HepG2 (cell line): ENCODE data around the gene SRP14. TPM values are rescaled to one million over a fixed set of nuclear protein-coding genes. Genes with fewer than 3 reads are reported as not detected.

Experiments used
- EP300 ChIP-seq, 3 experiments: sonication (generic) in 1 of 3; formaldehyde crosslinking in 1 of 3; IDR thresholded peaks; 2 replicates each; pipeline versions ENCODE4 v1.5.1 to v1.6.1; 2011 to 2020; ENCODE audit warnings: low read depth in 2 of 3, low read length in 2 of 3, borderline replicate concordance in 1 of 3, improper control_type of control experiment in 1 of 3, mild to moderate bottlenecking in 1 of 3, missing genetic modification reagents in 1 of 3, moderate library complexity in 1 of 3
- ETV5 ChIP-seq: IDR thresholded peaks from 2 replicates; pipeline ENCODE4 v1.6.1; 2018; ENCODE audit warnings: missing biosample characterization, missing genetic modification reagents, inconsistent platforms, borderline replicate concordance
- KDM5A ChIP-seq: fragments of 200-600 bp; sonication (generic); IDR thresholded peaks from 2 replicates; pipeline ENCODE4 v1.7.0; 2018; ENCODE audit warnings: antibody characterized with exemption, mild to moderate bottlenecking, low read length, borderline replicate concordance
- KMT2A ChIP-seq: sonication (generic); formaldehyde crosslinking; IDR thresholded peaks from 2 replicates; pipeline ENCODE4 v1.4.0; 2020; ENCODE audit warnings: missing genetic modification reagents
- MEIS2 ChIP-seq: sonication (generic); formaldehyde crosslinking; IDR thresholded peaks from 2 replicates; pipeline ENCODE4 v1.9.0; 2021; ENCODE audit warnings: mild to moderate bottlenecking, missing genetic modification reagents
- NAIF1 ChIP-seq: sonication (generic); formaldehyde crosslinking; IDR thresholded peaks from 2 replicates; pipeline ENCODE4 v1.5.0; 2020; ENCODE audit warnings: mild to moderate bottlenecking, missing genetic modification reagents, borderline replicate concordance
- NCOR1 ChIP-seq: fragments of 200-600 bp; sonication (generic); IDR thresholded peaks from 2 replicates; pipeline ENCODE4 v1.7.0; 2017; ENCODE audit warnings: antibody characterized with exemption, low read length, borderline replicate concordance
- POLR2G ChIP-seq: fragments of 200-400 bp; formaldehyde crosslinking; IDR thresholded peaks from 2 replicates; pipeline ENCODE4 v1.6.1; 2018; ENCODE audit warnings: mild to moderate bottlenecking, low read depth, low read length, moderate library complexity
- TEAD3 ChIP-seq: optimal IDR thresholded peaks from 2 replicates; pipeline ENCODE3; 2016; ENCODE audit warnings: borderline replicate concordance
- XRCC5 ChIP-seq: fragments of 200-400 bp; formaldehyde crosslinking; optimal IDR thresholded peaks from 2 replicates; pipeline ENCODE3; 2017; ENCODE audit warnings: mild to moderate bottlenecking, low read length
- ZMAT3 ChIP-seq: sonication (generic); formaldehyde crosslinking; conservative IDR thresholded peaks from 2 replicates; pipeline ENCODE4 v1.7.0; 2021; ENCODE audit warnings: missing genetic modification reagents
- ZNF124 ChIP-seq: sonication (generic); formaldehyde crosslinking; IDR thresholded peaks from 2 replicates; pipeline ENCODE4 v1.4.0; 2020; ENCODE audit warnings: missing genetic modification reagents
- ZNF558 ChIP-seq: sonication (generic); formaldehyde crosslinking; IDR thresholded peaks from 2 replicates; pipeline ENCODE4 v1.9.0; 2022; ENCODE audit warnings: mild to moderate bottlenecking, missing genetic modification reagents, borderline replicate concordance
- ZNF607 ChIP-seq: sonication (generic); formaldehyde crosslinking; IDR thresholded peaks from 2 replicates; pipeline ENCODE4 v1.5.1; 2020; ENCODE audit warnings: missing genetic modification reagents, mild to moderate bottlenecking, borderline replicate concordance
- ZNF652 ChIP-seq: IDR thresholded peaks from 2 replicates; pipeline ENCODE4 v1.6.1; 2016; ENCODE audit warnings: low read depth, borderline replicate concordance
- ZNF737 ChIP-seq: sonication (generic); formaldehyde crosslinking; IDR thresholded peaks from 2 replicates; pipeline ENCODE4 v1.5.0; 2020; ENCODE audit warnings: missing genetic modification reagents, mild to moderate bottlenecking, borderline replicate concordance
- polyA plus RNA-seq, 8 experiments: library from polyadenylated mRNA; depleted of rRNA in 3 of 8; stranded (reverse) in 7 of 8; unstranded in 1 of 8; fragments of >200 nt; fragmentation: Illumina TruSeq in 4 of 8; extraction: Trizol in 4 of 8; gene quantifications; 2 replicates each; pipeline versions ENCODE4 v1.2.1 to v1.2.3, GENCODE V29; 2011 to 2016; ENCODE audit warnings: low read depth in 4 of 8, missing spikeins in 1 of 8, mixed read lengths in 1 of 8; ENCODE audit not compliant: insufficient read depth in 1 of 8
- total RNA-seq, 5 experiments: library from RNA; depleted of rRNA; stranded (reverse); fragments of >200 nt; fragmentation: Illumina TruSeq; extraction: Trizol; gene quantifications; 2 replicates each; pipeline ENCODE4 v1.2.3, GENCODE V29; 2016; ENCODE audit warnings: low read depth in 1 of 5
- TF ChIP-seq, protein P1 (sequence below): sonication (generic); formaldehyde crosslinking; IDR thresholded peaks from 2 replicates; pipeline ENCODE4 v1.5.1; 2020; ENCODE audit warnings: mild to moderate bottlenecking, missing genetic modification reagents, moderate library complexity
- TF ChIP-seq, protein P2 (sequence below): sonication (generic); formaldehyde crosslinking; IDR thresholded peaks from 2 replicates; pipeline ENCODE4 v1.5.0; 2020; ENCODE audit warnings: missing genetic modification reagents
- TF ChIP-seq, protein P3 (sequence below): sonication (generic); formaldehyde crosslinking; IDR thresholded peaks from 2 replicates; pipeline ENCODE4 v1.5.0; 2020; ENCODE audit warnings: missing genetic modification reagents

SRP14 gene
- total and polyA plus RNA-seq, 2 of the 13 experiments (the other 11 are each of a cell fraction or from before 2014, with no cell fraction given) = 208 to 356 TPM

DNA sequence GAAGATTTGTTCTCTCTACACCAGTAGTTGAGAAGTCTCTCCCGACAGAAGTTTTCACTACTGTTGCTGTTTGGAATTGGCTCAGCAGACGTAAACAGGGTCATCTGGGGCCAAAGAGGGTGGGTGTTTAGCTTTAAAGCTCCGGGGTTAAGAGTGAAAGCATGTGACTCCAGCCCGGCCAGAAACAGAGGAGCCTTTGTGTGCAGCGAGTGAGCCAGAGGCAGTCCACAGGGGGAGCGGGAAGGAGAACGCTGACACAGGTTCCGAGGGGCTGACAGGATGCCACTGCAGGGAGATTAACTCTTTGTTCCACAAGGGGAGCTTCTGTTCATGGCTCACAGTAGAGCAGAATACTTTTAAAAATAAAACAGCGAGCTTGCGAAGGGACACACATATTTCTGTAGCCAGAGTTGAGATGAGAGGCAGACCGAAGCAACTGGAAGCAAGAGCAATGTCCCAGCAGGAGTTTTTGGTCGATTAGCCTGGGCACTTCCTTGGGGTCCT is 42.8 kb upstream of the SRP14 start (continued):
- TF ChIP-seq ZMAT3 (CRISPR knock-in tag) (0 out of 2 replicates have a peak, but pooled peaks have one; percentile 38), ZNF558 (no peak), ZNF737 (CRISPR knock-in tag) (no peak), ZNF124 (CRISPR knock-in tag) (0 out of 2 replicates have a peak, but pooled peaks have one; percentile 58), ZNF607 (CRISPR knock-in tag) (0 out of 2 replicates have a peak, but pooled peaks have one; percentile 25), ETV5 (CRISPR knock-in tag) (peak; percentile 63; the same call in 1 of the 2 replicates), ZNF652 (CRISPR knock-in tag) (peak; percentile 98), NCOR1 (peak; percentile 81; the same call in 1 of the 2 replicates), TEAD3 (CRISPR knock-in tag) (peak; percentile 73), NAIF1 (CRISPR knock-in tag) (peak; percentile 82), EP300 (IDR thresholded peaks at IDR 0.05; ENCODE audit: low read depth in 2 of 2, low read length in 2 of 2) (peak; percentile 81 to 92; a peak in 3 of 4 replicates), EP300 (CRISPR knock-in tag; IDR thresholded peaks at IDR 0.05; ENCODE audit: borderline replicate concordance) (peak; percentile 74; the same call in 1 of the 2 replicates), XRCC5 (peak; percentile 84), KMT2A (peak; percentile 65; the same call in 1 of the 2 replicates), POLR2G (peak; percentile 69), KDM5A (no peak), MEIS2 (CRISPR knock-in tag) (peak; percentile 61; the same call in 1 of the 2 replicates)
- TF ChIP-seq, protein P1, sequence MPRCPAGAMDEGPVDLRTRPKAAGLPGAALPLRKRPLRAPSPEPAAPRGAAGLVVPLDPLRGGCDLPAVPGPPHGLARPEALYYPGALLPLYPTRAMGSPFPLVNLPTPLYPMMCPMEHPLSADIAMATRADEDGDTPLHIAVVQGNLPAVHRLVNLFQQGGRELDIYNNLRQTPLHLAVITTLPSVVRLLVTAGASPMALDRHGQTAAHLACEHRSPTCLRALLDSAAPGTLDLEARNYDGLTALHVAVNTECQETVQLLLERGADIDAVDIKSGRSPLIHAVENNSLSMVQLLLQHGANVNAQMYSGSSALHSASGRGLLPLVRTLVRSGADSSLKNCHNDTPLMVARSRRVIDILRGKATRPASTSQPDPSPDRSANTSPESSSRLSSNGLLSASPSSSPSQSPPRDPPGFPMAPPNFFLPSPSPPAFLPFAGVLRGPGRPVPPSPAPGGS = no peak
- TF ChIP-seq, protein P2, sequence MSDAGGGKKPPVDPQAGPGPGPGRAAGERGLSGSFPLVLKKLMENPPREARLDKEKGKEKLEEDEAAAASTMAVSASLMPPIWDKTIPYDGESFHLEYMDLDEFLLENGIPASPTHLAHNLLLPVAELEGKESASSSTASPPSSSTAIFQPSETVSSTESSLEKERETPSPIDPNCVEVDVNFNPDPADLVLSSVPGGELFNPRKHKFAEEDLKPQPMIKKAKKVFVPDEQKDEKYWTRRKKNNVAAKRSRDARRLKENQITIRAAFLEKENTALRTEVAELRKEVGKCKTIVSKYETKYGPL = 0 out of 2 replicates have a peak, but pooled peaks have one; percentile 26
- TF ChIP-seq, protein P3, sequence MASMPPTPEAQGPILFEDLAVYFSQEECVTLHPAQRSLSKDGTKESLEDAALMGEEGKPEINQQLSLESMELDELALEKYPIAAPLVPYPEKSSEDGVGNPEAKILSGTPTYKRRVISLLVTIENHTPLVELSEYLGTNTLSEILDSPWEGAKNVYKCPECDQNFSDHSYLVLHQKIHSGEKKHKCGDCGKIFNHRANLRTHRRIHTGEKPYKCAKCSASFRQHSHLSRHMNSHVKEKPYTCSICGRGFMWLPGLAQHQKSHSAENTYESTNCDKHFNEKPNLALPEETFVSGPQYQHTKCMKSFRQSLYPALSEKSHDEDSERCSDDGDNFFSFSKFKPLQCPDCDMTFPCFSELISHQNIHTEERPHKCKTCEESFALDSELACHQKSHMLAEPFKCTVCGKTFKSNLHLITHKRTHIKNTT (CRISPR knock-in tag) = no peak
